K562 (cell line): Measurements from ENCODE around the gene MAST3. TPM values are rescaled to one million over a fixed set of nuclear protein-coding genes. Genes with fewer than 3 reads are reported as not detected.

Experiments used
- ATAC-seq: fragments of 200-7000 bp; cut with Tn5 transposase; 3 replicates; pipeline ENCODE4 v1.9.1; 2020; ENCODE audit warnings: moderate library complexity
- BruUV-seq: library from RNA; stranded (reverse); fragments of 400-500 nt; replicated peaks from 2 replicates; lab custom pipeline; 2021; lab: Mats Ljungman, UMichigan
- CTCF ChIA-PET: fragments of 300-600 bp; formaldehyde crosslinking; extraction: SDS; loops from one replicate; lab custom pipeline; 2021; ENCODE audit warnings: low intra/inter-chr PET ratio; lab: Yijun Ruan, JAX
- POLR2A ChIA-PET: fragments of 300-600, 350-650 bp; sonication (Branson Sonifier 250); formaldehyde crosslinking; extraction: SDS; loops from one replicate; lab custom pipeline; 2021; ENCODE audit warnings: antibody characterized with exemption, inconsistent platforms; lab: Yijun Ruan, JAX
- DNase-seq, 4 experiments: peaks; one replicate each; pipeline versions ENCODE4 v3.0.0 to v3.0.0-alpha.2; 2011 to 2018; ENCODE audit warnings: low spot score in 3 of 4, mixed read lengths in 3 of 4; ENCODE audit errors: extremely low read depth in 1 of 4
- FAIRE-seq: peaks from 2 replicates; lab custom pipeline; 2011; peaks lifted over from hg19 to GRCh38; lab: Jason Lieb, UNC
- H2AFZ ChIP-seq: 2 replicates; pipeline ENCODE4 v1.6.0; 2011; ENCODE audit warnings: low read depth, low read length, control low read depth, inconsistent platforms
- H3K27ac ChIP-seq: fragments of 200-600 bp; 3 replicates; pipeline ENCODE4 v1.8.0; 2011; ENCODE audit warnings: low read depth, mild to moderate bottlenecking, control low read depth, inconsistent platforms, low read length, moderate library complexity, mixed read lengths; ENCODE audit errors: extremely low read depth
- H3K27me3 ChIP-seq, 2 experiments: fragments of 300-600 bp in 1 of 2; 2 replicates in 1 of 2; 3 replicates in 1 of 2; pipeline versions ENCODE4 v1.6.0 to v1.8.0; 2011; ENCODE audit warnings: inconsistent platforms in 2 of 2, low read length in 2 of 2, mild to moderate bottlenecking in 1 of 2, mixed read lengths in 1 of 2, moderate library complexity in 1 of 2; ENCODE audit not compliant: control insufficient read depth in 2 of 2, insufficient read depth in 2 of 2
- H3K36me3 ChIP-seq: fragments of 300-600 bp; 3 replicates; pipeline ENCODE4 v1.8.0; 2011; ENCODE audit warnings: mild to moderate bottlenecking, low read length, inconsistent platforms; ENCODE audit not compliant: control insufficient read depth, insufficient read depth
- H3K4me1 ChIP-seq, 2 experiments: fragments of 200-600 bp in 1 of 2; replicated peaks in 1 of 2; 2 replicates in 1 of 2; 3 replicates in 1 of 2; pipeline versions ENCODE4 v1.5.1 to v1.8.0; 2011; ENCODE audit warnings: inconsistent platforms in 2 of 2, low read length in 2 of 2, mild to moderate bottlenecking in 1 of 2, mixed read lengths in 1 of 2, moderate library complexity in 1 of 2; ENCODE audit not compliant: control insufficient read depth in 2 of 2, insufficient read depth in 2 of 2
- H3K4me2 ChIP-seq: 2 replicates; pipeline ENCODE4 v1.6.1; 2011; ENCODE audit warnings: low read length, control low read depth, inconsistent platforms, mixed read lengths; ENCODE audit not compliant: insufficient read depth
- H3K4me3 ChIP-seq: fragments of 200-600 bp; sonication (generic), shearing (Covaris generic); 2 replicates; pipeline ENCODE4 v1.5.1; 2016; ENCODE audit warnings: control low read depth, inconsistent platforms
- H3K79me2 ChIP-seq: fragments of 200-600 bp; 3 replicates; pipeline ENCODE4 v1.8.0; 2011; ENCODE audit warnings: low read length, inconsistent platforms; ENCODE audit not compliant: control insufficient read depth, insufficient read depth
- H3K9ac ChIP-seq, 2 experiments: 2 replicates each; pipeline versions ENCODE4 v1.6.0 to v1.6.1; 2011; ENCODE audit warnings: low read depth in 2 of 2, low read length in 2 of 2, control low read depth in 1 of 2, inconsistent platforms in 1 of 2, mild to moderate bottlenecking in 1 of 2, mixed read lengths in 1 of 2; ENCODE audit not compliant: insufficient read depth in 1 of 2
- H3K9me1 ChIP-seq: one replicate; pipeline ENCODE4 v1.6.0; 2011; ENCODE audit warnings: inconsistent platforms, mild to moderate bottlenecking, low read length, moderate library complexity; ENCODE audit not compliant: control insufficient read depth, insufficient read depth
- H3K9me3 ChIP-seq: replicated peaks from 2 replicates; pipeline ENCODE4 v1.5.1; 2011; ENCODE audit warnings: low read depth, low read length, inconsistent platforms; ENCODE audit not compliant: control insufficient read depth, insufficient read depth
- H4K20me1 ChIP-seq: replicated peaks from 2 replicates; pipeline ENCODE4 v1.6.1; 2011; ENCODE audit warnings: low read length, inconsistent platforms, mixed read lengths; ENCODE audit not compliant: control insufficient read depth, insufficient read depth
- SRSF3 ChIP-seq: fragments of 200-400 bp; formaldehyde crosslinking; IDR thresholded peaks from 2 replicates; pipeline ENCODE4 v1.6.1; 2016; ENCODE audit warnings: mild to moderate bottlenecking, low read length, moderate library complexity; ENCODE audit not compliant: insufficient read depth
- TRIM24 ChIP-seq, 2 experiments: fragments of 450-650 bp; IDR thresholded peaks; 2 replicates each; pipeline ENCODE4 v1.6.1; 2016
- ZNF121 ChIP-seq: sonication (generic); formaldehyde crosslinking; conservative IDR thresholded peaks from 2 replicates; pipeline ENCODE4 v1.8.0; 2022; ENCODE audit warnings: missing genetic modification reagents
- WGBS: fragments of 100-300 bp; shearing (Covaris generic); methylation state at CpG from one replicate; pipeline ENCODE4 v1.1.6; 2016; ENCODE audit warnings: low coverage, mixed read lengths; ENCODE audit not compliant: insufficient coverage; ENCODE audit errors: missing lambda C conversion rate; 5-methylcytosine and 5-hydroxymethylcytosine counted together
- in situ Hi-C: fragments of 300-500 bp; cut with MboI; formaldehyde crosslinking; loops from 4 replicates; pipeline ENCODE4 v1.15.0; 2018; ENCODE audit warnings: inconsistent platforms, mixed read lengths
- intact Hi-C: fragments of 100-400 bp; cut with micrococcal nuclease; formaldehyde crosslinking; loops from 2 replicates; pipeline ENCODE4 v1.14.2; 2022
- polyA plus RNA-seq, 8 experiments: library from polyadenylated mRNA; depleted of rRNA in 4 of 8; stranded (reverse) in 5 of 8; unstranded in 3 of 8; fragments of >200 nt; fragmentation: Nextera tagmentation in 2 of 8; fragmentation: Illumina TruSeq in 1 of 8; extraction: Ambion mirVana in 2 of 8; extraction: Trizol in 1 of 8; gene quantifications; 2 replicates each; pipeline versions ENCODE4 v1.2.1 to v1.2.3, GENCODE V29; 2011 to 2014; ENCODE audit warnings: inconsistent platforms in 1 of 8, missing spikeins in 1 of 8
- total RNA-seq, 7 experiments: library from RNA; depleted of rRNA in 6 of 7; stranded (reverse); fragments of >200 nt in 6 of 7; fragmentation: Illumina TruSeq in 2 of 7; extraction: Trizol in 2 of 7; gene quantifications; 2 replicates each; pipeline versions ENCODE4 v1.2.1 to v1.2.3, GENCODE V29; 2011 to 2021; ENCODE audit warnings: low replicate concordance in 1 of 7

The MAST3 gene
- total and polyA plus RNA-seq, 9 of the 15 experiments (the other 6 are each of a cell fraction or from before 2014, with no cell fraction given): 0.94 to 9.9 (median 2.4) TPM

DNA sequence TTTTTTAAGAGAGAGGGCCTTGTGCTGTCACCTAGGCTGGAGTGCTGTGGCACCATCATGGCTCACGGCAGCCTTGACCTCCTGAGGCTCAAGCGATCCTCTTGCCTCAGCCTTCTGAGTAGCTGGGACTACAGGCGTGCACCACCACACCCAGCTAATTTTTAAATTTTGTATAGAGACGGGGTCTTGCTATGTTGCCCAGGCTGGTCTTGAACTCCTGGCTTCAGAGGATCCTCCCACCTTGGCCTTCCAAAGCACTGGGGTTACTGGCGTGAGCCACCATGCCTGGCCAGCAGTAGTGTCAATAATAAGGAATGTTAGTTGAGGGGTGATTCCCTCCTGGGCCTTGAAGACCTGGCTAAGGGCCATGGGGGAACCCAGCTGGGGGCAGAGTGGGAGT, 23.6 kb downstream of the MAST3 start:
- H3K9me3 ChIP-seq: no peaks in the 10 kb centered on the region
- H3K27me3 ChIP-seq: no peaks in the 10 kb centered on the region
- POLR2A ChIA-PET: no interaction called here
- H3K9ac ChIP-seq: no peak overlapping the region
- H3K9me1 ChIP-seq: no peaks in the 10 kb centered on the region
- intact Hi-C loops (no loop called here), in situ Hi-C loops (no loop called here)
- no peak overlapping the region for H3K4me3 ChIP-seq
- no TSS peak for BruUV-seq
- H3K4me1 ChIP-seq: peaks cover 13 to 36% of the 10 kb centered on the region in 2 experiments; a peak in 4 of 5 replicates
- ATAC-seq (no peak), DNase-seq (no peak), FAIRE-seq (no peak)
- no peak overlapping the region for H3K4me2 ChIP-seq
- no peaks in the 10 kb centered on the region for H4K20me1 ChIP-seq
- 94% methylated on average over 5 of the region's 5 CpGs for WGBS
- TF ChIP-seq TRIM24 (IDR thresholded peaks at IDR 0.05): no peak
- peak; percentile 52; the same call in 1 of the 2 replicates for TF ChIP-seq ZNF121 (CRISPR knock-in tag)
- H3K27ac ChIP-seq: no peak overlapping the region
- CTCF ChIA-PET: no interaction called here
- H2AFZ ChIP-seq: no peak overlapping the region
- H3K79me2 ChIP-seq: peaks cover 14% of the 10 kb centered on the region; the same call in 2 of the 3 replicates
- peaks cover 38% of the 10 kb centered on the region; the same call in 2 of the 3 replicates for H3K36me3 ChIP-seq

DNA sequence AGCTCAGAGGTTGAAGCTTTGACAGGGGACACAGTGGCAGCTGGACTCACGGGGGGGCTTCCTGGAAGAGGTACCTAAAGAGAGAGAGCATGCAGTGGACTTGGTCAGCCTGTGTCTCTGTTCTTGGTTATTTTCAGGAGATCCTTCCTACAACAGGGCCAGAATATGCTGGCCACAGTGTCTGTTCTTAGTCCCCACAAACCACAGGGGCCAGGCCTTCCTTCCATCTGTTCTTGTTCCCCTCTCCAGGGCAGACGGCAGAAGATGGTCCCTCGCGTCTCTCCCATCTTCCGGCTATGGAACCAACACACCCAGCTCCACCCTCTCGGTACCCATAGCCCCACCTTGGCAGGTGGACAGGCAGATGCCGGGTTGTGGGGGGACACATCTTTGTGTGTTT, 24.8 kb downstream of the MAST3 start:
- CTCF ChIA-PET: no interaction called here
- ATAC-seq (no peak), DNase-seq (no peak), FAIRE-seq (no peak)
- no peak overlapping the region for H3K4me3 ChIP-seq
- H4K20me1 ChIP-seq: no peaks in the 10 kb centered on the region
- BruUV-seq: no TSS peak
- in situ Hi-C loops: no loop called here
- WGBS: 79% methylated on average over 7 of the region's 7 CpGs
- 0 out of 4 replicates have a peak overlapping the region, but pooled peaks of 1 of the 2 experiments have one; percentile 48 for H3K9ac ChIP-seq
- no peaks in the 10 kb centered on the region for H3K9me1 ChIP-seq
- H3K4me2 ChIP-seq: no peak overlapping the region
- H3K27ac ChIP-seq: no peak overlapping the region
- TF ChIP-seq SRSF3: no peak
- intact Hi-C loops: no loop called here
- H3K9me3 ChIP-seq: no peaks in the 10 kb centered on the region
- peaks cover 14% of the 10 kb centered on the region; the same call in 2 of the 3 replicates for H3K79me2 ChIP-seq
- POLR2A ChIA-PET: interaction anchor here (0.7 to 1.0 kb wide), 3 partner anchors 19 to 896 kb away, joined by 3 to 6 read pairs (median 4); no protein-coding TSS in a partner anchor
- H3K4me1 ChIP-seq: peaks cover 10 to 32% of the 10 kb centered on the region in 2 experiments; a peak in 4 of 5 replicates
- H3K36me3 ChIP-seq: peaks cover 38% of the 10 kb centered on the region; the same call in 2 of the 3 replicates
- no peak overlapping the region for H2AFZ ChIP-seq
- no peaks in the 10 kb centered on the region for H3K27me3 ChIP-seq
